Uterus (tissue), 4 donors: ENCODE results near the gene SLC25A22. TPM values are rescaled to one million over a fixed set of nuclear protein-coding genes. Genes with fewer than 3 reads are reported as not detected.

Experiments used
- DNase-seq, 2 donors: peaks; one replicate each; pipeline ENCODE4 v3.0.0-alpha.2; 2019 to 2020
- H3K27ac ChIP-seq, 2 donors: fragments of 200-600 bp; sonication (generic); 1 replicate in 1 of 2; 2 replicates in 1 of 2; pipeline ENCODE4 v1.5.1; 2016 to 2018
- H3K27me3 ChIP-seq, 2 donors: fragments of 200-600 bp; sonication (generic); one replicate each; pipeline ENCODE4 v1.5.1; 2018 to 2019; ENCODE audit warnings: control low read depth in 1 of 2
- H3K36me3 ChIP-seq, 2 donors: fragments of 200-600 bp; sonication (generic); one replicate each; pipeline ENCODE4 v1.5.1; 2019; ENCODE audit warnings: control low read depth in 1 of 2
- H3K4me1 ChIP-seq, 2 donors: fragments of 200-600 bp; sonication (generic); one replicate each; pipeline ENCODE4 v1.5.1; 2018 to 2019; ENCODE audit warnings: control low read depth in 1 of 2
- H3K4me3 ChIP-seq, 2 donors: fragments of 200-600 bp; sonication (generic); 1 replicate in 1 of 2; 2 replicates in 1 of 2; pipeline ENCODE4 v1.5.1; 2018 to 2019; ENCODE audit warnings: mild to moderate bottlenecking in 1 of 2
- H3K9me3 ChIP-seq, 2 donors: fragments of 200-600 bp; sonication (generic); one replicate each; pipeline ENCODE4 v1.5.1; 2019; ENCODE audit warnings: control low read depth in 1 of 2
- POLR2A ChIP-seq, 2 donors: fragments of 450-650 bp; IDR thresholded peaks; one replicate each; pipeline ENCODE4 v1.6.1; 2016; ENCODE audit warnings: antibody characterized with exemption in 2 of 2, mild to moderate bottlenecking in 1 of 2, moderate library complexity in 1 of 2
- intact Hi-C: fragments of 100-400 bp; cut with DNase I; formaldehyde crosslinking; loops from one replicate; pipeline ENCODE4 v1.15.1; 2023; ENCODE audit warnings: low total_unique reads
- total RNA-seq, 4 donors: library from RNA; depleted of rRNA in 3 of 4; stranded (reverse); fragments of >200 nt in 3 of 4; gene quantifications; one replicate each; pipeline versions ENCODE4 v1.1.0 to v1.2.4, GENCODE V29; 2014 to 2023
- TF ChIP-seq, protein P1 (sequence below), 4 experiments: fragments of 200-600 bp in 2 of 4; fragments of 450-650 bp in 2 of 4; sonication (generic) in 2 of 4; IDR thresholded peaks; one replicate each; pipeline ENCODE4 v1.5.1; 2016 to 2019; ENCODE audit warnings: antibody characterized with exemption in 4 of 4, mild to moderate bottlenecking in 2 of 4, moderate library complexity in 1 of 4
- donor health status: DM: yes; HTN: yes; CAD: no.

The SLC25A22 gene
- total RNA-seq, 4 donors from 2014 or later, result 0.29 to 20.8 (median 5.4) TPM

DNA sequence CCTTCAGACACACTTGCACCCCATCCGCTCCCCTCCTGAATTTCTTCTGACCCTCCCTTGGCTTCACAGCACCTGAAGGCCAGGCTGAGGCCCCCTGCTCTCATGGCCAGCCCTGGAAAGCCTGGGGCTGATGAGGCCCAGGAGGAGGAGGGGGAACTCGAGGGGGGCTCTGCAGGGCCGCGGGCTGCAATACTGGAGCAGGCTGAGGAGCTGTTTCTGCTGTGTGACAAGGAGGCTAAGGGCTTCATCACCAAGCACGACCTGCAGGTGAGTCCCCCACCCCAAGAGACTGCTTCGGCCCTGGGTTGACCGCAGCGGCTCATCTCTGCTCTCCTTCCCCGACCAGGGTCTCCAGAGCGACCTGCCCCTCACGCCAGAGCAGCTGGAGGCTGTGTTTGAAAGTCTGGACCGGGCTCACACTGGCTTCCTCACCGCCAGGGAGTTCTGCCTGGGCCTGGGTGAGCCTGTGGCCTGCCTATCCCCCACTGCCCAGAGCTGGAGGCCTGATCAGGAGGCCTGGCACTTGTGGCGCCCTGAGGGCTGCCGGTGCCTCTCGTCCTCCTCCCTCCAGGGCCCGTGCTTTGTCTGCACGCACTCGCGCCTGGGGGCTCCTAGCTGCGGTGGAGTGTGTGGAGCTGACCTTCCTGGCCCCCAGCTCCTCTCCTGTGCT lies 30.6 kb upstream of the SLC25A22 start:
- no peaks in the 10 kb centered on the region for H3K36me3 ChIP-seq
- H3K4me3 ChIP-seq, result no peak overlapping the region
- intact Hi-C loops, result no loop called here
- peak overlapping the region; percentile 11 to 53 for H3K27ac ChIP-seq
- H3K4me1 ChIP-seq, result peaks cover 0 to 50% of the 10 kb centered on the region in 2 donors
- peaks cover 20 to 24% of the 10 kb centered on the region in 2 donors for H3K27me3 ChIP-seq
- no peaks in the 10 kb centered on the region for H3K9me3 ChIP-seq
- TF ChIP-seq, protein P1, sequence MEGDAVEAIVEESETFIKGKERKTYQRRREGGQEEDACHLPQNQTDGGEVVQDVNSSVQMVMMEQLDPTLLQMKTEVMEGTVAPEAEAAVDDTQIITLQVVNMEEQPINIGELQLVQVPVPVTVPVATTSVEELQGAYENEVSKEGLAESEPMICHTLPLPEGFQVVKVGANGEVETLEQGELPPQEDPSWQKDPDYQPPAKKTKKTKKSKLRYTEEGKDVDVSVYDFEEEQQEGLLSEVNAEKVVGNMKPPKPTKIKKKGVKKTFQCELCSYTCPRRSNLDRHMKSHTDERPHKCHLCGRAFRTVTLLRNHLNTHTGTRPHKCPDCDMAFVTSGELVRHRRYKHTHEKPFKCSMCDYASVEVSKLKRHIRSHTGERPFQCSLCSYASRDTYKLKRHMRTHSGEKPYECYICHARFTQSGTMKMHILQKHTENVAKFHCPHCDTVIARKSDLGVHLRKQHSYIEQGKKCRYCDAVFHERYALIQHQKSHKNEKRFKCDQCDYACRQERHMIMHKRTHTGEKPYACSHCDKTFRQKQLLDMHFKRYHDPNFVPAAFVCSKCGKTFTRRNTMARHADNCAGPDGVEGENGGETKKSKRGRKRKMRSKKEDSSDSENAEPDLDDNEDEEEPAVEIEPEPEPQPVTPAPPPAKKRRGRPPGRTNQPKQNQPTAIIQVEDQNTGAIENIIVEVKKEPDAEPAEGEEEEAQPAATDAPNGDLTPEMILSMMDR (IDR thresholded peaks at IDR 0.05), result no peak
- peak in 1 of 2 donors; percentile 8 for TF ChIP-seq POLR2A (IDR thresholded peaks at IDR 0.05)
- DNase-seq, result no peak

DNA sequence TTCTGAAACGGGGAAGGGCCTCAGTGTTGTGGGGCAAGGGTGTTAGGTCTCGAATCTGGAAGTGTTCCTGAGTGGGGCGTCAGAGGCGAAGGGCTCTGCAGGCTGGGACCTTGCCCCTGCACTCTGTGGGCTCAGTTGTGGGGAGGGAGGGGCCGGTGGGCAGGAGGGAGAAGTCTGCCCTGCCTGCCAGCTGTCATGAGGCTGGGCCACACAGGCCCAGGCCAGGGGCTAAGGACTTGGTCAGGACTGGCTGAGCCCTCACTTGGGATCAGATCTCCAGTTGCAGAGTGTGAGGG lies 29.8 kb upstream of the SLC25A22 start, which contains the start of gene CRACR2B:
TSS of gene CRACR2B (plus strand) at position 23 of the 296 bp plus-strand sequence. CDS start 689 bp downstream, outside the sequence.
- DNase-seq, result no peak
- TF ChIP-seq POLR2A (IDR thresholded peaks at IDR 0.05), result no peak
- TF ChIP-seq, protein P1 (IDR thresholded peaks at IDR 0.05), result no peak
- Histone ChIP-seq H3K36me3 (no peaks in the 10 kb centered on the region), H3K9me3 (no peaks in the 10 kb centered on the region), H3K27ac (peak within 1 kb of the TSS; percentile 55 to 60), H3K4me3 (peak within 1 kb of the TSS in 1 of 2 donors; percentile 11), H3K27me3 (peaks cover 20 to 24% of the 10 kb centered on the region in 2 donors), H3K4me1 (peaks cover 0 to 48% of the 10 kb centered on the region in 2 donors)
- intact Hi-C loops, result no loop called here

DNA sequence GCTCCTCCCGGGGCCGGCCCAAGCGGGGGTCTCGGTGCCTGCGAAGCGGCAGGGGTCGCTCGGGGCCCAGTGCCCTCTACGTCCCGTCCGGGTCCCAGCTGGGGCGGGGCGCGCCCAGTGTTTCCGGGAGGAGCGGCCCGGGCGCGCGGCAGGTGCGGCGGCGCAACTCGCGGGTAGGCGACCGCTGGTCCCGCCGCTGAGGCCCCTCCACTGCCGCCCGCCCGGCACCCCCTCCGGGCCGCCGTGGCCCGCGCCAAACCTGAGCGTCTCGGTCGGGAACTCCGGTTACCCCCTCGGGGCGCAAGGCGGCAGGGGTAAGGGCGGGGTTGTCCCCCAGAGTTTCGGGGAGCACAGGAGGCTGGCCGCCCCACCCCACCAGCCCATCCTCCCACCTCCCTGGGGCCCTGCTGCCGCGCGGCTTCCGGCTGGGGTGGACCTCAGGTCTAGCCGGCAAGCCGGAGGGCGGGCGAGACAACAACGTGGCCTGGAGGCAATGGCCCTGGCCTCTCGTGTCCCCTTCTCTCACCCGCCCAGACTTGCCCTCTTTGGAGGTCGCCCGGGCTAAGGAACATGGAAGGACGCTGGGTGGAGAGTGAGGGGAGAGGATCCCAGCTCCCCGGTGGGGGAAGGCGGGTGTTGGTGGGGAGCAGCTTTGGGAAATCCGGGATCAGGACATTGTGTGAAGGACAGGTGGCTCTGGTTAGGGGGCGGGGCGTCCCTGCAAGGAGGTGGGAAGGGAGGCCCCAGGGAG lies 29.2 kb upstream of the SLC25A22 start:
- peaks cover 20 to 24% of the 10 kb centered on the region in 2 donors for H3K27me3 ChIP-seq
- H3K36me3 ChIP-seq, result no peaks in the 10 kb centered on the region
- H3K27ac ChIP-seq, result peak overlapping the region; percentile 55 to 60
- H3K4me3 ChIP-seq, result peak overlapping the region in 1 of 2 donors; percentile 11
- no peak for TF ChIP-seq POLR2A (IDR thresholded peaks at IDR 0.05)
- TF ChIP-seq, protein P1 (IDR thresholded peaks at IDR 0.05), result no peak
- no peak for DNase-seq
- H3K9me3 ChIP-seq, result no peaks in the 10 kb centered on the region
- H3K4me1 ChIP-seq, result peaks cover 0 to 45% of the 10 kb centered on the region in 2 donors
- intact Hi-C loops, result no loop called here

DNA sequence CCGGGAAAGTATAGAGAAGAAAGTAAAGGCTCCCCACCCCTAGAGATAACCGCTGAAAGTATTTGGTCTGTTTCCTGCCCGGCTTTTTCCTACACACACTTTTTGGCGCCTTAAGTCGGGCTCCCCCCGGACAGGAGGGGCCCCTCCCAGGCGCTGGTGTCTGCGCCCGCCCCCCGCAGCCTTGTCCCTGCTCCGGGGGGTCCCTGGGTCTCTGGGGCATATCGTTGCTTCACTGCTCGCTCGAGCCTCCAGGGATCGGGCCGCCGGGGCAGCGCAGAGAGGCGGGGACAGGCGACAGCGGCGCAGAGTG lies 28.7 kb upstream of the SLC25A22 start:
- intact Hi-C loops, result no loop called here
- H3K4me3 ChIP-seq, result peak overlapping the region in 1 of 2 donors; percentile 11

More for the DNA sequence above, 28.7 kb upstream of the SLC25A22 start:
- peak overlapping the region; percentile 55 to 60 for H3K27ac ChIP-seq
- H3K36me3 ChIP-seq, result no peaks in the 10 kb centered on the region
- no peaks in the 10 kb centered on the region for H3K9me3 ChIP-seq
- peaks cover 20 to 24% of the 10 kb centered on the region in 2 donors for H3K27me3 ChIP-seq
- H3K4me1 ChIP-seq, result peaks cover 0 to 40% of the 10 kb centered on the region in 2 donors
- TF ChIP-seq, protein P1 (IDR thresholded peaks at IDR 0.05), result no peak
- no peak for DNase-seq
